SJSA1 (cell line): ENCODE measurements around the gene DNTT. TPM values are rescaled to one million over a fixed set of nuclear protein-coding genes. Genes with fewer than 3 reads are reported as not detected.

ENCODE experiments used
- DNase-seq, 2 experiments: peaks; one replicate each; pipeline ENCODE4 v3.0.0-alpha.2; 2015 to 2020; ENCODE audit warnings: low spot score in 2 of 2, low read depth in 1 of 2
- H3K27ac ChIP-seq: fragments of 250-450 bp; sonication (Bioruptor Pico); 2 replicates; pipeline ENCODE4 v1.5.1; 2020; ENCODE audit warnings: mild to moderate bottlenecking, moderate library complexity
- H3K27me3 ChIP-seq: fragments of 250-450 bp; sonication (Bioruptor Pico); replicated peaks from 2 replicates; pipeline ENCODE4 v1.5.1; 2020; ENCODE audit warnings: mild to moderate bottlenecking, moderate library complexity
- H3K36me3 ChIP-seq: fragments of 250-450 bp; sonication (Bioruptor Pico); 2 replicates; pipeline ENCODE4 v1.5.1; 2020; ENCODE audit warnings: mild to moderate bottlenecking
- H3K4me1 ChIP-seq: fragments of 250-450 bp; sonication (Bioruptor Pico); replicated peaks from 2 replicates; pipeline ENCODE4 v1.6.1; 2021; ENCODE audit warnings: mild to moderate bottlenecking
- H3K4me3 ChIP-seq: fragments of 250-450 bp; sonication (Bioruptor Pico); 2 replicates; pipeline ENCODE4 v1.5.1; 2020; ENCODE audit warnings: mild to moderate bottlenecking
- H3K9me3 ChIP-seq: fragments of 250-450 bp; sonication (Bioruptor Pico); replicated peaks from 2 replicates; pipeline ENCODE4 v1.5.1; 2020; ENCODE audit warnings: mild to moderate bottlenecking
- total RNA-seq: library from RNA; depleted of rRNA; stranded (reverse); fragments of >200 nt; shearing (Covaris generic); gene quantifications from 2 replicates; pipeline ENCODE4 v1.2.3, GENCODE V29; 2014

DNTT gene
- total RNA-seq, 1 experiment from 2014 or later = not detected

DNA sequence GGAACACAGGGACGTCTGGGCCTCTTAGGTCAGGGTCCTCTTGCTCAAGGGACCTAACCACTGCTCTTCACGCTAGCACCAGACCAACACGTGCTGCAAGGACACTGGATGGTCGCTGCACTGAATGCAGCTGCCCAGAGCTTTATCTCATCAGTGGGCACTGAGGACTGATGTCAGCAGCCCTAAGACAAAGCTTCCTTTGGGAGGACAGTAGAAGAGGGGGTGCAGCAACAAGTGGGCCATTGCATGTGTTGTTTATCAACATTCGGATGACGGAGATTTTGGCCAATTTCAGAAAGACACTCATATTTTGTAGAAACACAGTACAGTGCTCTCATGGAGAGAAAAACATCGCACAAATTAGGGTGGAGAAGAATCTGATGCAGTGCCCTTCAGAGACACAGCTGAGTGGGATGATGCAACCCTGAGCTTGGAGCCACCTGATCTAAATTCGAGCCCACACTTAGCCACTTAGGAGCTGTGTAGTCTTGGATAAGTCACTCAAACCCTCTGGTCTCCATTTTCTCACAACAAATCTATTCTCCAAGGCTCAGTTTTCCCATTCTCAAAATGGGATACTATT, 52.9 kb downstream of the DNTT start:
- H3K9me3 ChIP-seq = no peaks in the 10 kb centered on the region
- no peaks in the 10 kb centered on the region for H3K4me1 ChIP-seq
- no peak overlapping the region for H3K4me3 ChIP-seq
- no peaks in the 10 kb centered on the region for H3K36me3 ChIP-seq
- no peak for DNase-seq
- H3K27ac ChIP-seq = no peak overlapping the region
- peaks cover 15% of the 10 kb centered on the region for H3K27me3 ChIP-seq

DNA sequence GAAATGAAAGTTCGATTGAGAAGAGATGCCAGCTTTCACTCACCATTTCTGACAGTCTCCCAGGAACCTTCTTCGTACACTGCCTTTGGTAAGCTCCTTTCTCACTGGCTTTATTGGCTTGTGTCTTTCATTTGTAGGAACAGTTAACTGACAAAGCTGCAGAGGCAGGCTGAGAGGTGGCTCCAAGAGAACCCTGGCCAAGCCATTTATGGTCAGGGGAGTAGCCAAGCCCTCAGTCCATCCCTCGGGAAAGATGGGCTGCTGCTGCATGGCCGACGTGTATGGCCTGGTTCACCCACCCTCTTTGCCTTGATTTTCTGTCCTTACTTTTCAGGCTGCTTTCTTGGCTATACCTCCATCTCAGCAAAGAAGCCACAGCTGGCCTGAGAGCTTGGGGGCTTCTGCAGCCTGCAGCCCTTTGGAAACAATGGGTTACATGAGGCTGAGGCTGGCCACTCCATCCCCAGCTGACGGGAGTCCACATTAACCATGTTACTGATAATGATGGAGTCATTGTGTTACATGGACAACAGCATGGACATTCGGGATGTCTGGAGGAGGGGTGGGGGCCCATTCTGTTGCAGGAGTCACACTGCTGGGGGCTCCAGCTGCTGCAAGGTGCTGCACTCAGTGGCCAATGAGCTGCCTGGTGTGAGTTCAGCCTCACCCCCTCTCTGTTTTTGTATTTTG, 54.8 kb downstream of the DNTT start, which contains the start of gene OPALIN:
Gene OPALIN (minus strand): TSS at position 152 of the 690 bp plus-strand sequence. CDS start 106 bp downstream, at position 46.
- H3K9me3 ChIP-seq = no peaks in the 10 kb centered on the region
- no peaks in the 10 kb centered on the region for H3K36me3 ChIP-seq
- H3K4me1 ChIP-seq = no peaks in the 10 kb centered on the region
- no peak for DNase-seq
- H3K27me3 ChIP-seq = peaks cover 24% of the 10 kb centered on the region
- no peak within 1 kb of the TSS for H3K27ac ChIP-seq
- H3K4me3 ChIP-seq = no peak within 1 kb of the TSS

DNA sequence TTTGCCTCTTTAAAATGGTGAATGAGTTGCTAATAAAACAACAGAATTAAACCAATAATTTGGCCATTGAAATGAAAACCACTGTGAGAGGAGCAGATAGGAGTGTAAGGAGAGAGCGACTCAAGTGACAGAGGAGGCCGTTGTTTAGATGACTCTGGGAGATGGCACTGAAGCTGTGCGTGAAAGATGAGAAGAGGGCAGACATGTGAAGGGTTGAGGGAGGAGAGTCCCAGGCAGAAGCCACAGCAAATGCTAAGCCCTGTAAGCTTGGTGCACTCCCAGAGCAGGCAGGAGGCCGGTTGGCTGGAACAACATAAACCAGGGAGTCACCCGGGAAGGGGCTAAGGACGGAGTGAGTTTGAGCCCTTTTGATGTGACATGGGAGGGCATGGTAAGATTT, 55.4 kb downstream of the DNTT start:
- H3K4me3 ChIP-seq = no peak overlapping the region
- H3K27ac ChIP-seq = no peak overlapping the region
- peaks cover 24% of the 10 kb centered on the region for H3K27me3 ChIP-seq
- H3K4me1 ChIP-seq = no peaks in the 10 kb centered on the region
- no peak for DNase-seq
- no peaks in the 10 kb centered on the region for H3K36me3 ChIP-seq
- H3K9me3 ChIP-seq = no peaks in the 10 kb centered on the region

DNA sequence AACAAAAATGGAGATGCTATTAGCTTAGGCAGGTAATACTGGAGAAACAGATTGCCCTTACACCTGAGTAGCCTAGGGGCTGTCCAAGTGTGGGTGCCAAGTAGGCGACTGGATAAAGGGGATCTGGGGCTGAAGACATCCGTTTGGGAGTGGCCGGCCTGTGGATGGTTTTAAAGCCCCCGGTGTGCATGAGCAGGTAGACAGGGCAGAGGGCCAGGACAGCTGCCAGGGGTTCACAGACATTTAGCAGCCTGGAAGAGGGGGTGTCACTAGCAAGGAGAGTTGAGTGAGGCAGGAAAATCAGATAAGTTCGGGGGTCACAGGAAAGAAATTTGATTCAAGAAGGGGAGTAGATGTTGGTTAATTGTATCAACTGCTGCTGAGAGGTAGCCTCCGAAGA, 56.1 kb downstream of the DNTT start:
- DNase-seq = no peak
- Histone ChIP-seq H3K27ac (no peak overlapping the region), H3K27me3 (peaks cover 24% of the 10 kb centered on the region), H3K4me3 (no peak overlapping the region), H3K4me1 (no peaks in the 10 kb centered on the region), H3K36me3 (no peaks in the 10 kb centered on the region), H3K9me3 (no peaks in the 10 kb centered on the region)

DNA sequence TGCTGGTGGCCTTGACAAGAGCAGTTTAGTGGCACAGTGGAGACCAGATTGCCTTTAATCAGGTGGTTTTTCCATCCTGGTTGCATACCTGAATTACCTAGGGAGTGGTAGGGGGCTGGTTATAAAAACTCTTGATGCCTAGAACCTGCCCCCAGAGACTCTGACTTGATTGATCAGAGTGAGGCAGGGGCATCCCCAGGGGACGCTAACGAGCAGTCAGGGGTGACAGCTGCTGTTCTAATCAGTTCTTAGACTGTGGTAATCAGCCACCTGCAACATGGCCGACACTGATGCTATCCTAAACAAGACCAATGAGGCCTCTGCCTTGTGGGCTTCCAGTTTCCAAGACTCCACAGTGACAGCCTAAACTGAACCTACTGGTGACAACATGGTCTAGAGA, 56.5 kb downstream of the DNTT start:
- Histone ChIP-seq H3K27ac (no peak overlapping the region), H3K4me3 (no peak overlapping the region), H3K9me3 (no peaks in the 10 kb centered on the region), H3K36me3 (no peaks in the 10 kb centered on the region), H3K4me1 (no peaks in the 10 kb centered on the region), H3K27me3 (peaks cover 24% of the 10 kb centered on the region)
- no peak for DNase-seq

DNA sequence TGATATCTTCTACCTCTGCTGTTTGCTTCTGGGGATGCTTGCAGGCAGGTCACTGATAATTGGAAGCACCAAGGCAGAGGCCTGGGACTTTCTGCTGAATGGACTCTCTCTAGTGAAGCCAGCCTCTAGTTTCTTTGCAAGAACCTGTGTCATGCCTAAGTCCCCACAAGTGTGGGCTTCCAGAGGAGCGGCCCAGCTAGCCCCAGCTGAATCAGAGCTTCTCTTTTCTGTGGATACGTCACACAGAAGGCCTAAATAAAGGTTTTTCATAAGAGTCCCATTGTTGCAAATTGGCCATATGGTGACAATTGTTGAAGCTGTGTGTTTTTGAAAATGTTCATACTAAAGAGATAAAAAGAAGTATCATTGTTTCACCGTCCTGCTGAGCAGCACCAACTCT, 61.3 kb downstream of the DNTT start:
- Histone ChIP-seq H3K4me1 (no peaks in the 10 kb centered on the region; the same call in 1 of the 2 replicates), H3K36me3 (no peaks in the 10 kb centered on the region), H3K27ac (no peak overlapping the region), H3K9me3 (no peaks in the 10 kb centered on the region), H3K27me3 (peaks cover 8% of the 10 kb centered on the region), H3K4me3 (no peak overlapping the region)
- no peak for DNase-seq

DNA sequence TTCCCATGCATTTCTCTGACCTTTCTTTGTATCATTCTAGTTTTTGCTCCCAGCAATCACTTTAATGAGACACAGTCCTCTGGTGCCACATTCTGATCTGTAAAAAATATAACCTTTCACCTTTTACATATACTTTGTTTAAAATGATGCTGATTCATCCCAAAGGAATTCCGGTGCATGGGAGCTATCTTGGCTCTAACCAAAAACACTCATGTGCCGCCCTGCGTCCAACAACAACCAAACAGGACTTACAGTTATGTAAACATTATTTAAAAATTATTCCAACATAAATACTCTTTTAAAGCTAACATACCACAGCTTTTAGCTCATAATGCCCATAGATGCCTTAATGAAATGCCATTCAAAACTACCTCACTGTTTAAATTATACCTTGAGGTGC, 62.3 kb downstream of the DNTT start:
- Histone ChIP-seq H3K27ac (no peak overlapping the region), H3K9me3 (no peaks in the 10 kb centered on the region), H3K27me3 (peaks cover 8% of the 10 kb centered on the region), H3K4me1 (no peaks in the 10 kb centered on the region; the same call in 1 of the 2 replicates), H3K4me3 (no peak overlapping the region), H3K36me3 (no peaks in the 10 kb centered on the region)
- peak in 1 of 2 experiments; percentile 12 for DNase-seq

DNA sequence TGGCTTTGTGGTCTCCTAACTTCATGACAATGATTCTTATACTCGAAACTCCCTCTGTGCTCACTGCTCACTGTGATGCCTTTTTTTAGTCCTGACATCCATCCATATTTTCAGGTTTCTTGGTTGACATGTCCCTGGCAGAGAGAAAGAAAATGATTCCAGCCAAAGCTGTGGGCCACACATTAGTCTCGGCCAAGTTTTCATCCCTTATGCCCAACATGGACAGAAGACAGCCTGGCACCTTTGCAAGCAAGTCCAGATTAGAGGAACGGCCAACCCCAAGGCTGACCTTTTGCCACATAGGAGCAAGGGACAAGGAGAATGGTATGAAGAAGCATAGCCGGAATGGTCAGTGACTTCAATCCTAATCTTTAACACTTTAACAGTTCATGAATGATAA, 63.2 kb downstream of the DNTT start:
- Histone ChIP-seq H3K27ac (no peak overlapping the region), H3K9me3 (no peaks in the 10 kb centered on the region), H3K4me1 (no peaks in the 10 kb centered on the region; the same call in 1 of the 2 replicates), H3K36me3 (no peaks in the 10 kb centered on the region), H3K4me3 (no peak overlapping the region), H3K27me3 (peaks cover 7% of the 10 kb centered on the region)
- DNase-seq = no peak

DNA sequence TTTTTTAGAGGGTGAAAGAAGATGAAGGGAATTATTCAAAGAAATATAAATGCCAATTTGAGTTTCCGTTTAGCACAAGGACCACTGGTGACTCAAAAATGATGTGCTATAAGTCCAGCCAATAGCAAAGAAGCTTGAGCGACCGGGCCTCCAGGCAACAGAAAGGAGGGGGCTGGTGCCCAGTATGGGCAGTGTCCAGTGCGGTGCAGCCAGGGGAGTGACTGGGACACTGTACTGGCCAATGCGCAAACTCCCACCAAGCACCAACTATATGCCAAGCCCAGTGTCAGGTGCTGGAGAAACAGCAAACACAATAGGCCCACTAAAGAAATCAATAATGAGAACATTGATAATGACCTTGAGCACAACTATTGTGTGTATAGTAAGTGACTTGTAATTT, 64.7 kb downstream of the DNTT start:
- no peak overlapping the region for H3K4me3 ChIP-seq
- no peak overlapping the region for H3K27ac ChIP-seq
- no peaks in the 10 kb centered on the region for H3K9me3 ChIP-seq
- H3K36me3 ChIP-seq = no peaks in the 10 kb centered on the region
- H3K27me3 ChIP-seq = no peaks in the 10 kb centered on the region; the same call in 1 of the 2 replicates
- no peaks in the 10 kb centered on the region; the same call in 1 of the 2 replicates for H3K4me1 ChIP-seq
- no peak for DNase-seq

DNA sequence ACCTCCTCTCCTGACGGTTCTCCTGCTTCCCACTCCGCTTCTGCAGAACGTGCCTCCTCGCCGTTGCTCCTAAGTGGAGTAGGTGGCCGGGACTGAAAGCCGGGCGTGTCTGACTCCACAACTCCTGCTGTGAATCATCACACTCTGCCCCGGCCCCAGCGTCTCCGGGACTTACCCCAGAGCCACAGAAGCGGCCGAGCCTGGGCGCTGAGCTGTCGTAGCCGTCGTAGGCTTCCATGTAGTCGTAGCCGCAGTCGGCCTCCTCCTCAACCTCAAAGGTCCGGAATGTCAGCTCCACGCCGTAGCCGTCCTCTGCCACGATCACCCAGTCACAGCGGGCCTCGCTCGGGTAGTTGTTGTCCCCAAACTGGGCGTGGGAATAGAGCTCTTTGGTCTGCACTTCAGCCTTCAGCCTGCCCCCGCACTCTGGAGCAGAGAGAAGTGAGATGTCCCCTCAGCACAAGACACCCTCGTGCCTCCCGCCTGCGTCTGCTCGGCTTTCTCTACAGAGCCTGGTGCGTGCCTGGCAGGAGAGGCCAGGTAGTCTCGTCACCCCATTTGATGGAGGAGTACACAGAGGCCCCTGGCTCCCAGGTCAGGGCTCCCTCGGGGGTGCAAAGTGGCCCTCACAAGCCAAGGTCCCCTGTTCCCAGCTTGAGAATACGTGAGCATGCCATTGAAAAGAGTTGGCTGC, 65.8 kb downstream of the DNTT start:
- Histone ChIP-seq H3K36me3 (no peaks in the 10 kb centered on the region), H3K27ac (no peak overlapping the region), H3K4me3 (no peak overlapping the region), H3K4me1 (peaks cover 2% of the 10 kb centered on the region), H3K27me3 (no peaks in the 10 kb centered on the region; the same call in 1 of the 2 replicates), H3K9me3 (no peaks in the 10 kb centered on the region)
- no peak for DNase-seq

DNA sequence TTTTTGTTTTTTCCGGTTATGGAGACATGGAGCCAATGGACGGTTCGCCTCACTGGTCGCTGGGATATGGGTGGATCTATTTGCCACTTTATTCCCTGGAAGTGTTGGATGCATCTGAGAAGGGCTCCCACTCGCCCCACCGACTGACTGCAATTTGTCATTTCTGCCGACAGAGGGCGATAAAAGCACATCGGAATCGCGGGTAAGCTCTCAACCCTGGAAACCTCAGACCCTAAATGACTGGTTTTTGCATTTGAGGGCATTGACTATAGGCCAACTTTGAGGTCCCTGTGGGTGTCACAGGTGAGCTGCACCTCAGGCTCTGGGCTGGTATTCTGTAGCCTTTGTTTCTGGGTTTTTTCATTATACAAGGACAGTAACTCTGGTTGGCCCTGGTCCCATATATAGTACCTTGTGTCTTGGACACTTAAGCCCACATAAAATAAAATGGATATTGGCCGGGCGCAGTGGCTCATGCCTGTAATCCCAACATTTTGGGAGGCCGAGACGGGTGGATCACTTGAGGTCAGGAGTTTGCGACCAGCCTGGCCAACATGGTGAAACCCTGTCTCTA, 66.4 kb downstream of the DNTT start:
- Histone ChIP-seq H3K4me3 (no peak overlapping the region), H3K36me3 (no peaks in the 10 kb centered on the region), H3K4me1 (peaks cover 4% of the 10 kb centered on the region), H3K9me3 (no peaks in the 10 kb centered on the region), H3K27me3 (no peaks in the 10 kb centered on the region; the same call in 1 of the 2 replicates), H3K27ac (no peak overlapping the region)
- DNase-seq = peak in 1 of 2 experiments; percentile 37

DNA sequence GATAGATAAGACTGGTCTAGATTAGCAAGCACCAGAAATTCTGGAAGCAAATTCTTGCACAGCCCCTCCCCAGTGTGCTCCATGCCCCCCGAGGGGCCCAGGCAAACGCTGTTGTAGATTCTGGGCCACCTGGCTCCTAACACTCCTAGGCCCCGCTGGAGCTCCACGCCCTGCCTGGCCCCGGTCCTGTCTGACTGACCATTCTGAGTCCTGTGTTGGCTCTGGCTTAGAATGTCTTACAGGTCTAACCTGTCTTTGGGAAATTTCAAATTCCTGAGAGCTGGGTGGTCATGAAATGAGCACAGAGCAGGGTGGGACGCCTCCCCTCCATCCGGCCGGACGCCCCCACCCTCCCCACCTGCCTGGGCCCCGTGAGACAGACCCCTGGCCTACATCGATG, 67.1 kb downstream of the DNTT start:
- Histone ChIP-seq H3K4me3 (no peak overlapping the region), H3K27ac (no peak overlapping the region), H3K4me1 (peaks cover 4% of the 10 kb centered on the region), H3K9me3 (no peaks in the 10 kb centered on the region), H3K27me3 (no peaks in the 10 kb centered on the region; the same call in 1 of the 2 replicates), H3K36me3 (no peaks in the 10 kb centered on the region)
- no peak for DNase-seq

DNA sequence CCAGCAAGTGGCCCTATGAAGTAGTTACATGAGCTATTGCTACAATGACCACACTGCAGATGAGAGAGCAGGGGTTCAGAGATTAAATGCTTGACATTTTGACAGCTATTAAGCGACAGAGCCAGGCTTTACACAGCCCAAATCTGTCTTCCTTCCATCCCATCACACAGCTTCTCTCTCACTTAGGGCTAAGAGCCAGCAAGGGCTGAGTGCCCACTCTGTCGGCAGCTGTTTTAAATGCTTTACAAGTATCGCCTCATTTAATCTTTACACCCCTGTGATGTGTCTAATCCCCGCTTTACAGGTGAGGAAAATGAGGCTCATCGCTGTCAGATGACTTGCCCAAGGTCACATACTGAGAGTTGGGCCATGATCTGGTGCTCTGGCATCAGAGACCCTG, 69.8 kb downstream of the DNTT start:
- Histone ChIP-seq H3K27ac (no peak overlapping the region), H3K4me1 (peaks cover 4% of the 10 kb centered on the region)
- no peak for DNase-seq

DNA sequence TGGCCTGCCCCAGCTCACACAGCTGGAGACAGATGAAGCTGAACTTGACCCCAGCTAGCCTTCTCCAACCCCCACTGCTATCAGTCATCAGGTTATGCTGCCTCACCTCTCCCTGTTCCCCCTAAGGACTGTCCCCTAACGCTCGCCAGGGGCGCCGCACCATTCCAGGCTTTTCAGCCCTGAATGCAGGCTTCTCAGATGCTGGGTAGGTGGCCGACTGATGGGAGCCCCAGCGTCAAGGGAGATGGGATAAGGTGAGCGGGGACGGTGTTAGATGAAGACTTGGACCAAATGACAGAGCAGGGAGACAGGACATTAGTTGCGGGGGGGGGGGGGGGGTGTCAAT, 70.4 kb downstream of the DNTT start:
- Histone ChIP-seq H3K4me3 (no peak overlapping the region), H3K36me3 (no peaks in the 10 kb centered on the region), H3K4me1 (peaks cover 4% of the 10 kb centered on the region), H3K27ac (no peak overlapping the region), H3K9me3 (no peaks in the 10 kb centered on the region), H3K27me3 (peaks cover 4% of the 10 kb centered on the region; the same call in 1 of the 2 replicates)
- DNase-seq = no peak

More for the DNA sequence above, 69.8 kb downstream of the DNTT start:
- no peak overlapping the region for H3K4me3 ChIP-seq
- H3K36me3 ChIP-seq = no peaks in the 10 kb centered on the region
- H3K27me3 ChIP-seq = peaks cover 4% of the 10 kb centered on the region; the same call in 1 of the 2 replicates
- no peaks in the 10 kb centered on the region for H3K9me3 ChIP-seq
